T-helper 22 cell (primary cell): ENCODE results near the gene ABHD2.

Experiments used
- DNase-seq: peaks from one replicate; pipeline ENCODE4 v3.0.0-alpha.2; 2020; ENCODE audit warnings: low read depth

Gene ABHD2

DNA sequence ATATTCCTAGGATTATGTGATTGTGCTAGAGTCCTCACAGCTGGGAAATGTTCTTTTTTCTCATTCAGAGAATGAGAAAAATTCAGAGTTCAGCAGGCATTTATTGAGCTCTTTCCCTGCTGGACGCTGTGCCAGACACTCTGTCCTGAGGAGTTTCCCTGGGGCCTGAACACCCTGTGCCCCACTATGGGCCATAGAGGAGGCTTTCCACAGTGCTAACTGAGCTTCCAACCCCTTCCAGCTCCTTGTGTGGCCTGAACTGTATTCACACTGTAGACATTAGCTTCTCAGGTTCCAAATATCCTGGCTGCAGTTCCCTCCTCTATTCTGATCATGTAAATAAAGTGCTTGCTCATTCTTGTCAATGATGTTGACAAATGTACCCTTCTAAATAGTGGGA lies 10.0 kb downstream of the ABHD2 start:
- no peak for DNase-seq

DNA sequence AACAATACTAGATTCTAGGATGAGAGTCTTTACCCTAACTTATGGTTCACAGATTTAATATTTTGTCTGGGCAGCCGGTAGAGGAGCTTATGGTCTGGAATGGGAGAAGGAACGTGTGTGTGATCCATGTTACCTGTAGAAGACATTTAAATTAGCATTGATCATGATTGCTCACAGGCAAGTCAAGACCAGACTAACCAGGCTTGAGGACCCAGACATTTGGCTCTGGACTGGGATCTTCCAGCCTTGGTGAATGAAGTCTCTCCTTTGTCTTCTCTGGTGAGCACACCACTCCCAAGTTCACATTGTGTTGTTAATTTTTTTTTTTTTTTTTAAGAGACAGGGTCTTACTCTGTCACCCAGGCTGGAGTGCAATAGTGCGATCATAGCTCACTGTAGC lies 11.7 kb downstream of the ABHD2 start:
- no peak for DNase-seq

DNA sequence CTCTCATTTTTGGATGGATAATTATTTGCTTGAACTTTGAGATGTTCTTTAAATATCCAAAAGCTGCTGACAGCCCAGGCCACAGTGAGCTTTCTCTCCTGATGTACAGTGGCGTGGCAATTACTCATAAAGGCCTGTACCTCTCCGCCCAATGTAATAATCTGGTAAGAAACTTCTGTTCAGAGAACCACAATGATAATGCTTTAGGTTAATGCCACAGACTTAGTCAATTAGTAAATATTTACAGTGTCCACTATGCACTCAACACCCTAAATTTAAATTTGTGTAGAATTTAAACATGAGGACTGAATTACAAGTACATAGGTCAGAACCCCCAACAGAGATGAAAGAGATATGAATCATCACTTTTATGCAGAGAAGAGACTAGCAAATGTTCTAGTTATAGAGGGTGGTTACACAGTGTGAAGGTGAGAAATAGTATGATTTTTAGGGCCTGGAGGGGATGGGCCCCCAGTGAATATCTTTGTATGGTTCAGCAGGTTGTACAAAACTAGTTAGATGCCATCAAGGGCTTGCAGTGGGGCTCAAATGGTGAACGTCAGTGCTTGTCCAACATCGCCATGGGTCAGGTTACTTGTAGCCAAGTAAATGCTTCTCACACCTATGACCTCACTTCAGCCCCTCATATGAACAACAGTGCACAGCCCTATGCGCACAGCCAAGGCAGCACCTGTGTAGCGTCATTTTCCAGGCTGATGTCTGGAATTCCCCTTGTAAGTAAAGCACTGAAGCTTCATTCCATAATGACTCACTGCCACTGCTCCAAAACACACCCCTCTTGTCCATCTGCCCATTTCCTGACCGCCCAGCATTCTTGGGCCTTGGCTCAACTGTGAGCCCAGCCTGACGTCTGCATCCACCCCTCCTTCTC lies 13.3 kb downstream of the ABHD2 start:
- DNase-seq = no peak

DNA sequence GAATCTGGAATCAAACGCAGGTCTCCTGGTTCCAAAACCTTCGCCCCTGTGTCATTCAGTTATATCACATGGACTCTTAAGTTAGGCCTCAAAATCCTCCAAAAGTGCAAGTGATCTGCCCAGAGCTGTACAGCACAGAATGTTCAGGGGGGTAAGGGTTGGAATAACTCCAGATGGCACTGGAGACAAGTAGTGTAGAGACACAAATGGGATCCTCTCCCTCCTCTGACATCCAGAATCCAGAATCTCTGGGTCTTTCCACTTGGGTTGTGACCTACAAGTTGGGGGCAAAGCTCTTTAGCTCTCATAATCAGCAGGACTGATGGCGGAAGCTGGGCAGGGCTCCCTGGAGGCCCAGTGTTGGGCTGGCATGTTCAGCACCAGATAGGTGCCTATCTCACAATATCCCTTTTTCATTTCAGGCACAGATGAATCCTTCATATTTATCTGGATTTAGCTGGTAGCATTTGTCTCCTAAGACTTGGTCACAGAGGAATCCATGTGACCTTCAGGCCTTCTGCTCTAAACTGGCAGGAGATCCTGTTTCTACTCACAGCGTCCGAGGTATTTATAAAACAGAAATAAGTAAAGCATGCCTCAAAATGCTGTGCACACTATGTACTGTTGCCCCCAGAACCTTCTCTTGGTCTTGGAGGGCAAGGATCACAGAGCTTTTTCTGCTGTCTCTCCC lies 15.4 kb downstream of the ABHD2 start:
- DNase-seq = no peak

DNA sequence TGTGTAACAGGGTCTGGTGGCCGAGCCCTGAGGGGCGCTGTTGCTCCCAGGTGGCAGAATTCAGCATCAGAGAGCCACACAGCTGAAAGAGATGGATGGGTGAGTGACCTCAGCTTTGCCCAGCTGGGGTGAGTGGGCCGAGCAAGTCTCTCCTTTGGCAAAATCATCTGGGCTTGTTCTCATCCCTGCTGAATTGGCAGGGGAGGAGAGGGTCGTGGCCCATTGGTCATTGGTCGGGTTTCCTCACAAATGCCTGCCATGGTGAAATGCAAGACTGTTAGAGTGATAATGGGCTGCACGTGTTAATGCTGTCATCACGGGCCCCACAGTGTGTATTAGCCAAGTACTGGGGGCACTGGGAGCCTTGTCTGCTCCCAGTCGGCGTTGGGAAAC lies 15.9 kb downstream of the ABHD2 start:
- no peak for DNase-seq

DNA sequence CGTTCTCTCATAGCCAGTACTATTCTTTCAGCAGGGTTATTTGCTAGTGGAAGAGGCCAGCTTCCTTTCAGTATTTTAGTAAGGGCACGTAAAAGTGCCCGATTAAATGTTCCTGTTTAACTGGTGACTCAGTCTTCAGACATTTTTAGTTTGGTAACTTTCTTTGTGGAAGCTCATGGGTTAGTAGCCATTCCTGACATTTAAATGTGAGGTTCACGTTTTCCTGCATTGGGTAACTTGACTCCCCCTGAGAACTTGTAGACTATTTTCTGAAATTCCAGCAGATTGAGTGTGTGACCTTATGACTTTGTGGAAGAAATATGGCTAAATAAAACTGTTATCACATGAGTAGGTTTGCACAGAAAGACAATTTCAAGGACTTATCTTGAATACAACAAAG lies 16.9 kb downstream of the ABHD2 start:
- no peak for DNase-seq

DNA sequence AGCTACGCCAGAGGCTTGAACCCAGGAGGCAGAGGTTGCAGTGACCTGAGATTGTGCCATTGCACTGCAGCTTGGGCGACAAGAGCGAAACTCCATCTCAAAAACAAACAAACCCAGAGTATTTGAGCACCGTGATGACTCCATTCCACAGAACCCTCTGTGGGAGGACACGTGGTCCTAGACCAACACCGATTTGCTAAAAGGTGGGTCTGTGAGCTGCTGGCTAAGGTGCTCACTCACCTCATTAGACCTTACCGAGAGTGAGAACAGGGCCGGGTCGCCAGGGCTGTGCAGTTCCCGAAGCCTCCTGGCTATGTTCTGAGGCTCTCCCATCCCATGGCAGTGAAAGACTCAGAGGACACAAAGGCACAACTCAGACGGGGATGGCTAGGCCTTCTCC lies 17.9 kb downstream of the ABHD2 start:
- no peak for DNase-seq

DNA sequence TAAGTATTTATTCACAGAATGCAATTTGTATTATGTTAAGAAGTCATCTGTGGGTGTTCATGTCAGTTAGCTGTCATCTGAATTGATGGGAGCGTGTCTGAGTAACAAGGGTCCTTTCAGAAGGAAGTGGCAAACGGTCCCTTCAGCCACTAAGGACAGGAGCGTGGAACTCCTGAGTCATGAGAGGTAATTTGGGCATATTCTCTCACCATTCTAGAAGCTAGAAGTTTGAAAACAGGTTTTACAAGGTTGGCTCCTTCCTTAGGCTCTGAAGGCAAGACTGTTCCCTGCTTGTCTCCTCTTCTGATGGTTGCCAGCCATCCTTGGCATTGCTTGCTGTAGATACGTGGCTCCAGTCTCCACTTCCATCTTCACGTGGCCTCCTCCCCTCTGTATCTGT lies 19.7 kb downstream of the ABHD2 start:
- no peak for DNase-seq

DNA sequence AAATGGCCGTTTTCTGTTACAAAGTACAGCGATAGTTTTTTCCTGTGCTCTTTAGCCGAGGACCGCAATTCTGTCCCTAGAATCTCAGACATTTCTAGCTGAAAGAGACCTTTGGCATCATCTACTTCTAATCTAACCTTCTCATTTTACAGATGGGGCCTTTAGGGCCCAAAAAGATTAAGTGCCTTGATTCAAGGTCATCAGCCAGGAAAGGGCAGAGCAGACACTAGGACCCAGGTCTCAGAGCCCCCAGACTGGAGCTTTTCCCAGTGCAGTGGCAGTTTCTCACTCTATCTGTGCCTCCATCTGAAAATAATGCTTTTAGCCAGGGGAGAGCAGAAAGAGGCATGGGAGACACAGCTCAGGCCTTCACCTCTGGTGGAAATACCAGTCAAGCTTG lies 20.6 kb downstream of the ABHD2 start:
- DNase-seq = no peak

DNA sequence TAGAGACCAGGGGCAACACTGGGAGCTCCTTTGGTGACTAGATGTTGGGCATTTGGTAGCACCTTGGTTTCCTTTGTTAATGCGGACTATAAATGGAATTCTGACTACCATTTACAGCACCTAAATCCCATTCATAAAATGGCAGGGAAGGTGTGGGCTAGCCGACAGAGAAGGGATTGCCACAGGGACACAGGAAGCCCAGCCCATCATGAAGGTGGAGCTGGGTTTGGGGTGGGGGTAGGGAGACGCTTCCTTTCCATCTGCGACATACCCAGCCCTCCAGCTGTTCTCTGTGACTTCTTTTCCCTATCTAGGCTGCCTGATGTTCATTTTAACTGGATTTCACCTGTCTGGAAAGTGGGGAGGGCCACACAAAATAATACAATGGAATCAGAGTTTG lies 21.0 kb downstream of the ABHD2 start:
- DNase-seq = no peak

DNA sequence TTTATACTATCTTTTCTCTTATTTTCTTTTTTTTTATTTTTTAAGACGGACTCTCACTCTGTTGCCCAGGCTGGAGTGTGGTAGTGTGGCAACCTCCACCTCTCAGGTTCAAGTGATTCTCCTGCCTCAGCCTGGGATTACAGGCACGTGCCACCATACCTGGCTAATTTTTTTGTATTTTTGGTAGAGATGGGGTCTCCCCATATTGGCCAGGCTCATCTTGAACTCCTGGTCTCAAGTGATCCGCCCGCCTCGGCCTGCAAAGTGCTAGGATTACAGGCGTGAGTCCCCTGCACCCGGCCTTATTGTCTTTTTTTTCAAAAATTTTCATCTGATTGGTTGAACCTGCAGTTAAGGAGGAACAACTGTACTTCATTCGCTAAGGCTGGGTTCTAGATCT lies 21.8 kb downstream of the ABHD2 start:
- DNase-seq = no peak

DNA sequence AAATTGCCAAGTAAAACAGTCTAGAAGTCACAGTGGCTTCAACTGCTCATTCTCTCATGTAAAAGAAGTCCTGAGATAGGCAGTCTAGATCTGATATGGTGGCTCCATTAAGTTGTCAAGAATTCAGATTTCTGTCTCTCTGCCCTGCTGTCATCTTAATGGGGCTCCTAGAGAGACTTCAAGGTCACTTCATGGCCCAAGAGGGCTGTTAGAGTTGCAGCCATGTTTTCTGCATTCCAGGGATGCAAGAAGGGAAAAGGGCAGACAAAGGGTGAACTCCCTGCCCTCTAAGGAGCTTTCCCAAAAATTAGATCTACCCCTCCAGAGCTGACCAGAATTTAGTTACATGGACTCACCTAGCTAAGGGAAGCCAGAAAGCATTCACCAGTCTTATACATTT lies 23.1 kb downstream of the ABHD2 start:
- DNase-seq = no peak

DNA sequence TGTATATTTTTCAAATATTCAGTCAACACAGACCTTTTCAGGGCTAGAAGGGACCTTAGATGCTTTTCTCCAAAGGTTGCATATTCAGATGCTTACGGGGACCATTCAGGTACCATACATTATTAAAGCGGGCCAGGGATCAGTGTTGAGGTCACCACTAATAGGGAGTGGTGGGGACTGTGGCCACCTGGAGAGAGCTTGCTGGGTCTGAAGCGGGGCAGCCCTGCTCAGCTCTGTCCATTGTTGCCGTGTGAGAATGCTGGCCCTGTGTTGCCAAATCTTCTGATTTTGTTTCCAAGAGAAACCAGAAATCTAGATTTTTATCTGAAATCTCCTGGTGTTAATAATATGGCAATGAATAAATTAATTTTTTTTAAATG lies 23.7 kb downstream of the ABHD2 start:
- DNase-seq = no peak

DNA sequence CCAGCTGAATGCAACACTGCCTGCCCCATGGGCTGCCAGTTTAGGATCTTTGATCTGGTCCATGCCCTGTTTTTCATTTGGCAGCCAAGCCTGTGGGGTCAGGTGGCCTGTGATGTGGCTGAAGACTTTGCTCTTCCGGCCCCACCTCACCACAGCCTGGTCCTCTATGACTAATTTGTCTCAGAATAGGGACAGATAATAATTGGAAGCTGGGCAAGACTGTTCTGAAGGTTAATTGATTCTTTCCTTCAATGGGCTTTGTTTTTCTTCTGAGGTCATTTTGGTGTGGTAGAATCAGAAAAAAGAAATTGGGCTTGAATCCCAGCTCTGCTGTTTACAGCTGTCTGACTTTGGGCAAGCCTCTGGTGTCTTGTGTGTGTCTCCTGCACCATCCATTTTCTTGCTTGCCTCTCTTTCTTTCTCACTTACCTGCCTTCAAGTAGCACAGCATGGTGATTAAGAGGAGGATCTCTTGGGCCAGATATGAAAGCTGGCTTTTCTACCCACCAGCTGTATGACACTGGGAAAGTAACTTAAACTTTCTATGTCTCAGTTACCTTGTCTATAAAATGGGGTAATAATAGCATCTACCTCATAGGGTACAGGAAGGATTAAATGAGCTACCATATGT lies 24.2 kb downstream of the ABHD2 start:
- DNase-seq = no peak

DNA sequence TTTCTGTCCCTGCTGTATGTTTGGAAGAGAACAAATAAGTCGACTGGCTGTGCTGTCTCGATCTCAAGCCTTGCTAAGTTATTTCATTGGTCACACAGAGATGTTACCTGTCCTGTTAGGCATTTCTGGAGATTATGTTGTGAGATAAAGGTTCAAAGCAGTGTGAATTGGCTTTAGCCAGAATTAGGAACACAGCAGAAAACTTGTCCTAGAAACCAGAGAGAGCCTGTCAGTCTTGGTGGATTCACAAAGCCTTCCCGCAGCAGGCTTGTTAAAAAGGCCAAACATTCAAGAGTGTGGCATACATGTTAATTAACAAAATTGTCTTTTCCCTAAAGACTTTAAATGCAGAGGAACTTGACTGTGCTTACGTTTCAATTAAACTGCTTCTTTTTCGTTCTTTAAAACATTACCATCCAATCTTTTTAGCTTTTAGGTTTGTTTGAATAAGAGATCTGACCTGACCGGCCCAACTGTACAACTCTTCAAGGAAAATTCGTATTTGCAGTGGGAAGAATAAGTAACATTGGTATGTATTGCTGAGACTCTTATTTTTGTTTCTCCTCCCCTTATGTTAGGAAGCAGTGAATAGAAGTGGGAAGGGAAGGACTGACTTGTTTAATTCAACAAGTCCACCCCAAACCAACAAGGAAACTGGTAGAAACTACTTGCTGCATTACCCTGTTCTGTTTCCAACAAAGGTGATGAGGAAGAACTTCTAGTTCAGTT lies 25.2 kb downstream of the ABHD2 start:
- no peak for DNase-seq

DNA sequence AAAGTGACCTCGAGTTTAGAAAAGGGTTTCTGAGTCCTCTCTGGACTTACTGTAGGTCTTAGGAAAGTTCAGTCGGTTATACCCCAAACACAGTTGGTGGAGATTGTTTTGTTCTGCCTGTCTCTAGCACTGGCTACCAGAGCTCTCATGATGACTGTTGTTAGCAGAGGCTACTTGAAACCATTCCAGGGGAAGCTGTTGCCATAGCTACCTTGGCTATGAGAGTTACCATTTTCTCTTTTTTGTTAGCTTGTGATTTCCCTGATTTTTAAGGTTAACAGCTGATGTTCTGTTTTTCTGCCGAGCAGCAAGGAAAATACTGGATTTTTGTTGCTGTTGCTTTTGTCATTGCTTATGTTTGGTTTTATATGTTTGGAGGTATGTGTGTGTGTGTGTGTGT lies 26.7 kb downstream of the ABHD2 start:
- no peak for DNase-seq

DNA sequence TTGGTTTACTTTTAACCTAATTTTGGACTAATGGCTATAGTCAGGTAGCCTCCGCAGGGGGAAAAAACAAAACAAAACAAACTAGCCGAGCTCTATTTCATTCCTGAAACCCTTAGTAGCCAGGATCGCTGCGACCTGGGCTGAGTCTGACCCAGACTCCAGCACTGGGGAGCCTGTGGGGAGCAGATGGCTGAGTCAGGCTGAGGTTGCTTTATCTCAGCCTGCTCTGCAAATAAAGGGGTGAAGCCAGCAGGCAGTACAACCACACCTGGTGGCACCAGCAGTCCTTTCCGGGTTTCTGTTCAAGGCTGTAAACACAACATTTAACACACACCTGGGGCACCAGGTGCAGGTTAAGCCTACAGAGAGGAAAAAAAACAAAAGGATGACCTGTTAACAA lies 27.3 kb downstream of the ABHD2 start:
- no peak for DNase-seq

DNA sequence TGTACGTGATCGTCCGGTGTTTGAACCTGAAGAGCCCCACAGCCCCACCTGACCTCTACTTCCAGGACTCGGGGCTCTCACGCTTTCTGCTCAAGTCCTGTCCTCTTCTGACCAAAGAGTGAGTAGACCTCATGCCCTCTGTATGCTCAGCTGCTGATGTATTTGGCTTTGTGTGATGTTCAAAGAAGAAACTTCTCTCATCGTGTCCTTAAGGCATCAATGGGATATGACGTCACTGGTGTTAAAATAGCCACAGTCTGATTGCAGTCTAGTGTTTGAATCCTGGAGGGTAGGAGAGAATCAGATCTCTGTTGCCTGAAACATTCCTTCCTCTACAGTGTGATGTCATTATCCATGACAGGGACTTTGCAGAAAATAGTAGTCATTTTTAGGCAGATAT lies 28.1 kb downstream of the ABHD2 start:
- no peak for DNase-seq

DNA sequence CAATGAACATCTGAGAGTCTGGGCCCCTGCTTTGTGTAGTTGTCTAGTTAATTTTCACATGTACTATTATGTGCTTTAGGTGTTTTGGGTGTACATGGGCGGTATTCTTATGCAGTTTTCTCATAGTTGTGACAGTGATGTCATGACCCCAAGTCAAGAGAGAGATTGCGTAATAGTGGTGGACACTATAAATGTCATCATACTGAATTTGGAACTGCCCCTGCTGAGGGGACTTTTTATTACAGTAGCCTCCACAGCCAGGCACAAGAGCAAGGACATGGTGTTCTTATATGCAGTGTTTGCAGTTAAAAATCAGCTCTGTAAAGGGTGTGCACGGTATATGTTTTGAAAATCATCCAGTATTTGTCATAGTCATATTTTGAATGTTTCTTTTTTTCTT lies 29.5 kb downstream of the ABHD2 start:
- no peak for DNase-seq

DNA sequence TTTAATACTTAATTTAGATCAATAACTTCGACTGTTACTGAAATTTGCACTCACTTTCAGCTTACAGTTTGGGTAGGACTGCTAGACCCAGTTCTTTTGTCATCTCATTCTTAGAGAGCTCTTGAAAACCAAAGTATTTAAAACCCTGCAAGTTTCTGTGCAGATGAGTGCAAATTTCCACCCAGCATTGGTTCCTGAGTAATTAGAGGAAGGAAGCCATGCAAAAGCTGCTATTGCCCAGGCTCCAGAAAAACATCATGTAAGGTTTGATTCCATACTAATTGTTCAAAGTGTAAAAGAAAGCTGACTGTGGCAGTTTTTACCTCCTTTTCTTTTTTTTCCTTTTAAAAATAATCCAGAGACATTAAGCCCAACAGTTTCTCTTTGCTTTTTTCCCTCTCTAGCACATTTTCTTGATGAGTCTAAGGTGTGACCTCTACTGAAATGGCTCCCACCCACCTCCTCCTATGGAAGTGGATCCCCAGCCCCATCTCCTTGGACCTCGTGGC lies 30.3 kb downstream of the ABHD2 start:
- no peak for DNase-seq

DNA sequence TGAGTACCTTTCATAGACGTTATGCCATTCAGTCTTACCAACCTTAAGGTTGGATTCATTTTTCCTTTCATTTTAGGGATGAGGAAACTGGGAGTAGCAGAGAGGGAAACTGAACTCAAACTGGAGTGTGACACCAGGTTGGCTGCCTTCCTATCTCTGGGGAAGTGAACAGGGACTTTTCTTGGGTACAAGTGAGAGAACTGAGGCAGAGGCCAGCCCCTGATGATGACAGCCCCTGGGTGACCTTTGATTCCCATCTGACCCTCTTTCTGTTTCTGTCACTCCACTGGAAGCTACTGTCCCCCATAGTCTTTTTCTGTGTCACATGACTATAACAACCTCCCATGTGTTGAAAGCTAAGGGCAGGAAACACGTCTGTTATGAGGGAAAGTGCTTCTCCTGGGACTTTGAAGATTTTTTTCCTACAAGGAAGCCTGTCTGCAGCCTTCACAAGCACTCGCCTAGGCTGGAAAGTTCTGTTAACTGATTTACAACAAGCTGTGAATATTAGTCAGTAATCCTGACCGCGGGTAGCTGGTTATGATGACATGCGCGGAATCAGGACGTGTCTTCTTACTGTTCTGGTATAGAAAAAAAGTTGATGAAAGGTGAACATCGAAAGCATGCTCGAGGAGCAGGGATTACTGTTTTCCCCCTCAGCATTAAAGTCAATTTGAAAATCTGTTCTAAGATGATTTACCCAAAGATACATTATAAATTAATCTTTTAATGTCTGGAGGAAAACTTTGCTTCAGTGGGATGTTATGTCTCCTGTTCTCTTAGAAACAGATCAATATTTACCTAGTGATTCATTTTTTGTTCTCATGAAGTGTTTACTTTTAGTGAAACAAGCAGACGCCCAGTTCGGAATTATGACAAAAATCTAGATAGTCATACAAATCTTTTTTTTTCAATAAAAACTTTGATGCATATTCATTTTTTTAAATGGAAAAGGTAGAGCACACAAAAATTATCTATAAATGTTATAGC lies 31.5 kb downstream of the ABHD2 start:
- no peak for DNase-seq
